HG02840 (cell line): Measurements from ENCODE around the gene KCNK18.

Source experiments
- ATAC-seq: cut with Tn5 transposase; IDR thresholded peaks from one replicate; pipeline ENCODE4 v1.9.1; 2021; ENCODE audit warnings: mild to moderate bottlenecking, moderate library complexity, moderate number of reproducible peaks; ENCODE audit not compliant: unreplicated experiment, low FRiP score

Gene KCNK18

DNA sequence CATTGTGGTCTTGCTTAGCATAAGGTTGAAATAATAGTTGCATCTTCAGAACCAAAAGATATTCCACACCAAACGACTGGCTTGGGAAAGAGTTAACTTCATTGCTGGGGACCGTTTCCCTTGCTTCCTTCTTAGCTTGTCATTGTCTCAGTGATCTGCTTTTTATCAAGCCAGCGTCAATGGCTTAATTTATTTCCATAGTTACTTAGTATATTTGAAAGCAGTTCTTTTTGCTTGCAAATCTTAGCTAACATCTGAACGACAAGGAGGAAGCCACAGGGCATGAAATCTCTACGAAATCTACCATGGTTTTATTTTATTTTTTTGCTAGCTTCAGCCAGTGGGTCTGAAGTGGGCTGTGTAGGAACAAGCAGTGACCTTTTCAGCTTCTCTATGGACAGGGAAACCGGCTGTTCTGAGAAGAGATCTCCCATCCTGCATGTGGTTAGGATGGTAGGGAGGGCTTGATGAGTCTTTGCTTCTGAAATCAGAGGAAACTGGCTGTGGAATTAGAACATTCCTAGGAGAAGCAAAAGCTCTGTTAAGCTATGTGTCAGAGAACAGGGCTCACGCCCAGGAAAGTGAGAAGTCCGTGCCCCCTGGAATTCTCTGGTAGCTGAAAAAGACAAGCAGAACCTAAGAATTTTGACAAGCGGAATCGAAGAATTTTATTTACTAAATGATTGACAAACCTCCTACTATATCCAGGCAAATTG lies 51.6 kb downstream of the KCNK18 start:
- ATAC-seq: no peak

DNA sequence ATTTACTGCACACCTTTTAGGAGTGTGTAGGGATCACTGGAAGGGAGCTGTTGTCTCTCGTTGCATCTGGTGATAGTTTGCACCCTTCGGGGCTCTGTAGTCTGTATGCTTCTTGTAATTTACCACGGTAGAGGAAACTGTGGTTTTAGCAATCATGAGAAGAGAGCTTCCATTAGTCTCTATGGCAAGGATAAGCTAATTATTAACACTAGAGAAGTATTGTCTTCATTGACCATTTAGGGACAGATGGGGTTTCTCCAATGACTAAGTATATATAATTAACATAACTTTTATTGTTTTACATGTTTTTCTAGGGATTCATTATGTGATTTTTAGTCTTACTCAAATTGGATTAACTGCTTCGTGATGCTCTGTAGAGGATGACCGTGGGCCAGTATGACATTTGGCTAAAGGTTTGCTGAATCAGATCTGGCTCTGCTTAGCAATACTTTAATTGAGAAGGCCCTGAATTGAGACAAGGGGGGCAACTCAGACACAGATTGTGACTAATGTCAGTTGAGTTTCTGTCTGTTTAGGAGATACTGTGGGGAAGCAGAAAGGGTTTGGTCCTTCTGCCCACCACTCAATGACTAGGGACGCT lies 52.3 kb downstream of the KCNK18 start:
- no peak for ATAC-seq

DNA sequence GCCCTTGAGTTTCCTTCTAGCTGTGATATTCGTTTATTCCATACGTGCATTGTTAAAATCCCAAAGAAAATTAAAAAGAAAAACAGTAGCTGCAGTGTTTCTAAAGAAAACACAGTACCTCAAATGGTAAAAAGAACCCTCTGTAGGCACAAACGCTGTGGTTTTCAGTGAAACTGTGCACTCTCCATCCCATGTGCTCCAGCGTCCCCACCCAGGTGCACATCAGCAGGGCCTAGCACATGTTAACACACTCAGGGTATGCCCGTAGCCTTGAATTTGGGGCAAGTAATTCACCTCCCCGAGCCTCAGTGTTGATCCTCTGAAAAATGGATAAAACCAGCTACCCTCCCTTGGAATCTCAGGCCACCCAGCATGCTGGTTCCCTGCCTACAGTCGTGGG lies 53.1 kb downstream of the KCNK18 start:
- ATAC-seq: no peak

DNA sequence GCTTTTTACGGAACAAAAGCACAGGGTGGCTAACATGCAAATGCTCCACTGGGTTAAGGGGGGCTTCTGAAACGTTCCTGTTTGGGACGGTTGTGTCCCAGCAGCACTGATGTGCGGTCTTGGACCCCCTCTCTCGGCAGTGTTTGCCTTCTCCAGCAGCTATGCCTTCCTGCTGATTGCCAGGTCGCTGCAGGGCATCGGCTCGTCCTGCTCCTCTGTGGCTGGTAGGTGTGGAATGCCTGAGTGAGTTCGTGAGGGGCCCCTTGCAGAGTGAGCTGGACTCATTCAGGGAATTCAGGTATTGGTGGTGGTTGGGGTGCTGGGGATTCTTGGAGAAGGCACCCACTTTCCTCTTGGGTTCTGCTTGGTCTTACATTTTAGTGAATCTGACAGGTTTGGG lies 56.6 kb downstream of the KCNK18 start:
- ATAC-seq: no peak

DNA sequence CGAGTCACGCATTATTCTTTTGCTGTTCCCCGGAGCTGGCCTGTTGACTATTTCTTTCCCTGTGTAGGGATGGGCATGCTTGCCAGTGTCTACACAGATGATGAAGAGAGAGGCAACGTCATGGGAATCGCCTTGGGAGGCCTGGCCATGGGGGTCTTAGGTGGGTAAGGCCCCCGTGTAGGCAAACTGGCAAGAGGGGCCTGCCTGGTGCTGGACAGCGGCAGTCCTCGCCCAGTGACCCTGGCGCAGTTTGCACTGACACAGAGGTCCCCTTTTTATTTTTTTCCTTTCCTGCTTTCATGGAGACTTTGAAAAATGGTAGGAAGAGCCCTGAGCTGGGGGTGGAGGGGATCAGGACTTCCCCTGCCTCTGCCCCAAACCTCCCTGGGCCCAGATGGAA lies 57.0 kb downstream of the KCNK18 start:
- ATAC-seq: no peak

DNA sequence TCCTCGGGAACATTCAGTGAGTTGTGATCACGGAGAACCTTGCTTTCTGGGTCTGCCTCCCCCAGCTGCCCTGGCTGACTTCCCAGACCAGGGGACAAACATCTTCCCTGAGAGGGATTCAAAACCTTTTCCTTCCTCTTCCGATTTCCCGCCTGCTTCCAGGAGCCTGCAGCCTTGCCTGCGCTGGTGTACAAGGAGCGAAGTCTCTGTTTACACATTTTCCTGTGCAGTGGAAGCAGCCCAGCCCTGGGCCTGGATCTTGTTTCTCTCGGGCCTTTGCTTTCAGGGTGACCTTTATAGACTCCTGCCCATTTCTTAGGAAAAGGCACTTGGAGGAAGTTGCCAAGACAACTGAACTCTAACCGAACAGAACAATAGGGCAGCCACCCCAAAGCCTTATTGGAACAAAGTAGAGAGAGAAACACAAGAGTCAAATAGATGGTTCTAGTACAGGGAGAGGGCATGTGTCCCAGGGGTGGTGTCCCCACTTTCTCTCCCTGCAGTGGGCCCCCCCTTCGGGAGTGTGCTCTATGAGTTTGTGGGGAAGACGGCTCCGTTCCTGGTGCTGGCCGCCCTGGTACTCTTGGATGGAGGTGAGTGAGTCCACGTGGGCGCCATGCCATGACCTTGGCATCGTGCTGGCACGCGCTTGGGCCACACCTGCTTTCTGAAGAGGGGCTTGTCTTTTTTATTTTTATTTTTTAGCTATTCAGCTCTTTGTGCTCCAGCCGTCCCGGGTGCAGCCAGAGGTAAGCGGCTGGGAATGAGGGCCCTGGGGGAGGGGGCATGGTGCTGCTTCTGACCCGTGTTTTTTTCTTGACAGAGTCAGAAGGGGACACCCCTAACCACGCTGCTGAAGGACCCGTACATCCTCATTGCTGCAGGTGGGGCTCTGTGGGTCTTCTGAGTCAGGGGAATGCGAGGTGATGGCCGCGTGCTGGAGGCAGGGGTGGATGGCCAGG lies 57.8 kb downstream of the KCNK18 start:
- ATAC-seq: no peak

DNA sequence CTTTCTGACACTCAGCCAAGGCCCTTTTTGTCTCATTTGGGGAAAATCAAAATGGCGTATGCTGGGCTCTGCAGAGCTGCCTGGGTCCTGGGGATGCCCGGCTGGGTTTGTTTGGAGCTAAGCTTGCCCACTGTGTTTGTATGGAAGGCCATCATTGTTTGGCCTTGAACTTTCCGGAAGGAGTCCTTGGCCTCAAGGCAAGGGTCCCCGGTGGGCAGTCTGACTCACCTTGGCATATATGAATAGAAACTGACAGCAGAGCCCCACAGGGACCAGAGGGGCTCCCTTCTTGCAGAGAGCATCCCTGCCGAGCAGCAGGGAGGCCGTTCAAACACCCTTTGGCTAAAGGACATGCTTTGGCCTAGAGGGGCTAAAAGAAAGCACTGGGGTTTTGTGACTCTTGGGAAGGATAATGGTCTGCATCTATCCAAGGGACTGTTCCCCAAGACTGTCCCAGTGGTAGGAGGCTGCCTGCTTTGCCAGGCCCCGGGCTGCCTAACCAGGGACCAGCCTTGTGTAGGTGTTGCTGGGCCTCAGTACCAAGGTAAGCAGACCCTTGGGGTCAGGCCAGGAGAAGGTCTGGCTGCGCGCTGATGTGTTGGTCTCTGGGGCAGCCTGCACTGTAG lies 58.7 kb downstream of the KCNK18 start:
- no peak for ATAC-seq

DNA sequence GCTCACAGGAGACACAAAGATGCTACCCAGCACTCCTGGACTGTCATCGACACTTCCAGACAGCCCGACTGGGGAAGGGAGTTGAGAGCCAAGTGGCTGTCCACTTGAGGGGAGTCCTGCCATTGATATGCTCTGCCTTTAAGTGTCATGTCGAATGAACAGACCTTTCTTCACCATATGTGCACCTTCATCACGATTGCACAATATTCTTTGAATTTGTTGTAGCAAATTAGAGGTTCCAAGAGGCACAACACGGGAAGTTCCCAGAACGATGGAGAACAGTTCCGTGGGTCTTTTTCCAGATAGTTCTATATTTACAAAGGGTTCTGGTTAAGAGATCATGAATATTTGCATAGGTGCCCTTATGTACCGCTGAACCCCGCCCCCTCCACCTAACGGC lies 59.6 kb downstream of the KCNK18 start:
- no peak for ATAC-seq

DNA sequence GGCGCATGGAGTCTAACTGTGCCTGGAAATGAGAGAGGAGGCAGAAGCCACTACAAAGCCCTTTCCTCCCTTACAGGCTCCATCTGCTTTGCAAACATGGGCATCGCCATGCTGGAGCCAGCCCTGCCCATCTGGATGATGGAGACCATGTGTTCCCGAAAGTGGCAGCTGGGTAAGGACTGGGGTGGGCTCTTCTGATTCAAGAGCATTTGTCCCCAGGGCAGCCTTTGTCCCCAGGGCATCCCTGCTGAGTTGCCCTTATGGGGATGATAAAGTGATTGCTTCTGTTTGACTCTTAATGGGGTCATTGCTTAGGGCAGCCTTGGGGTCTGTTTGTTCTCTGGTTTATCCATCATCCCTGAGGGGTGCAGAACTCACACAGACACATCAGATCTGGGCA lies 60.4 kb downstream of the KCNK18 start:
- ATAC-seq: no peak

DNA sequence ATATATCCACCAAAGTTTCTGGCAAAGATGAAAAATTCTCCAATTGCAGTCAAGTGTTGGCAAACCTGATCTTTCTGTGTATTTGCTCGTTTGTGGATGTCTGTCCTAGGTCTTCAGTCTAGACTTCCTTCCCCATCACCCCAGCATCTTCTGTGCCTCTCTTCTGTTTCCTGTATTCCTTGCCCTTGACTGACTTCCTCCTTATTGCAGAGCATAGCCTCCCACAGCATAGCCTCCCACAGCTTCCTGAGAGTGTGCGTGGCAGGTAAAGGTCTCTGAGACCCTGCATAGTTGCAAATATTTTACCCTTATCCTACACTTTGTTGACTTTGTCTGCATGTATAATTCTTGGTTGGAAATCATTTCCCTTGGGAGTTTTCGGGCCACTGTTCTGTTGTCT lies 62.0 kb downstream of the KCNK18 start:
- no peak for ATAC-seq
